GM19193 (cell line): ENCODE results near the gene NUDT22.
A peak's percentile ranks its signal among the peaks of the same experiment; 100 is the strongest.

Experiments used
- POLR2A ChIP-seq: IDR thresholded peaks from 4 replicates; pipeline ENCODE4 v1.6.1; 2011; ENCODE audit not compliant: insufficient read depth, insufficient read length; ENCODE audit errors: extremely low read depth

The NUDT22 gene

GRCh38 chr11:64225608-64226506 is at the start of gene NUDT22, which contains the start of gene TRPT1:
TSS of gene NUDT22 (plus strand) at chr11:64226274. CDS start at chr11:64226653, 379 bp downstream.
TSS of gene TRPT1 (minus strand) at chr11:64226186. CDS start at chr11:64225860, 326 bp downstream.
- TF ChIP-seq POLR2A, result peak; percentile 81

DNA sequence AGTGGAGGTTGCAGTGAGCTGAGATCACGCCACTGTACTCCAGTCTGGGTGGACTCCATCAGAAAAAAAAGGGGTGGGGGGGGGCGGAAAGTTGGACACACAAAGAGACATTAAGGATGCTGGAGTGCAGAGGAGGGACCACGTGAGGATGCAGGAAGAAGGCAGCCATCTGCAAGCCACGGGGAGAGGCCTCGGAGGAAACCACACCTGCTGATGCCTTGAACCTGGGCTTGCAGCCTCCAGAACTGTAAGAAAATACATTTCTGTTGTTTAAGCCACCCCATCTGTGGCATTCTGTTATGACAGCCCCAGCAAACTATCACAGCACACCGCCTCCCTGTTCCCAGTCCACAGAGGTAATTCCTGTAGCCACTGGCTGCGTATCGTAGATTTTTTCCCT is 49.3 kb upstream of the NUDT22 start:
- no peak for TF ChIP-seq POLR2A

GRCh38 chr11:64178203-64178602 is 47.9 kb upstream of the NUDT22 start:
- TF ChIP-seq POLR2A, result no peak

DNA sequence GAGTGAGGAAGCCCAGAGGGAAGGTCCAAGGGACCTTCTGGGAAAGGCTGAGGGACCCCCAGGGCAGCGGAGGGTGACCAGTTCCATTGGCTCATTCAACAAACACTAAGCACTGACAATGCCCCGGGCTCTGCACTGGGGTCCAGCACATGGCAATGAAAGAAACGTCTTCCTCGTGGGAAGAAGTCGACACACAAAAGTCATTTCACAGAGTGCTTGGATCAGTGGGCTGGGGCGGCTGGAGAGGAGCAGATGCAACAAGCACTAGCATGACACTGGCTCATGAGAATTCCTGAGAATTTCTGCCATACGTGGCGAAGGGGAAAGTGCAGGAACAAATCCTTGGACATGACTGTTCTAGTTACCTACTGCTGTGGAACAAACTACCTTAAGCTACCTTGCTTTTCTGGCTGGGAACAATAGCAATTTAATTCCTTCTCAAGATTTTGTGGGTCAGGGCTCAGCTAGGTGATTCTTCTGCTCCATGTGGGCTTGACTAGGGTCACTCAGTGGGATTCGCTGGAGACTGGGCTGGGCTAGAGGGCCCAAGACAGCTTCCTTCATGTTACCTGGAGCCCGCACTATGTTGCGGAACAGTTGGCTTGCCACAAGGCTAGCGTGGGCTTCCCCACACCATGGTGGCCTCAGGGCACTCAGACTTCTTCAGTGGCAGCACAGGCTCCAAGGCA is 47.0 kb upstream of the NUDT22 start:
- TF ChIP-seq POLR2A, result no peak

- no peak for TF ChIP-seq POLR2A
Observed at GRCh38 chr11:64180891-64181290, 45.2 kb upstream of the NUDT22 start.

GRCh38 chr11:64181506-64182411 is 44.3 kb upstream of the NUDT22 start:
- TF ChIP-seq POLR2A, result peak; percentile 64

- TF ChIP-seq POLR2A, result no peak
Observed at GRCh38 chr11:64183890-64184289, 42.2 kb upstream of the NUDT22 start.

DNA sequence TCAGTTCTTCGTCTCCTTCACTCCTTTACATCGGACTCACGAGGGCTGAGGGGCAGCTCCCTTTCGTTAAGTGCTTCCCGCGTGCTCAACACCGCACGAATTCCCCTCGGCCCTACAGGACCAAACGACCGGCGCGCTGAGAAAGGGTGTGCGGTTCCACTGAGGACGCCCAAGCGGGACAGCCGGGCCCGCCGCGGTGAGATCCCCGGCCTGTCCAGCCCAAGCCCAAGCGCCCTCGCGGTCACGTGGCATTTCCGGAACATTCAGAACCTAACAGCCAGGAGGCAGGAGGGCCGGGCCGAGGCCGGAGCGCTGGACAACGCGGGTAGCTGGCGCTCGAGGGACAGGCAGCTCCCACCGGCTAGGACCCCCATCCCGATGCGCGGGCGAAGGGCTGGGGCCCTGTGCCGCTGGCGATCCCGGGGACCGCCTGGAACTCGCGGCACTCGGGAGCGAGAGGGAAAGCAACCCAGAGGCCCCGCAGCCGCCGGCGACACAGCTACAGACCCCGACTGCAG is 40.8 kb upstream of the NUDT22 start:
- peak; percentile 99 for TF ChIP-seq POLR2A

GRCh38 chr11:64185693-64186491 is 40.2 kb upstream of the NUDT22 start, which contains the start of gene STIP1:
TSS of gene STIP1 (plus strand) at chr11:64186171. CDS start at chr11:64186262, 91 bp downstream.
- no peak for TF ChIP-seq POLR2A

DNA sequence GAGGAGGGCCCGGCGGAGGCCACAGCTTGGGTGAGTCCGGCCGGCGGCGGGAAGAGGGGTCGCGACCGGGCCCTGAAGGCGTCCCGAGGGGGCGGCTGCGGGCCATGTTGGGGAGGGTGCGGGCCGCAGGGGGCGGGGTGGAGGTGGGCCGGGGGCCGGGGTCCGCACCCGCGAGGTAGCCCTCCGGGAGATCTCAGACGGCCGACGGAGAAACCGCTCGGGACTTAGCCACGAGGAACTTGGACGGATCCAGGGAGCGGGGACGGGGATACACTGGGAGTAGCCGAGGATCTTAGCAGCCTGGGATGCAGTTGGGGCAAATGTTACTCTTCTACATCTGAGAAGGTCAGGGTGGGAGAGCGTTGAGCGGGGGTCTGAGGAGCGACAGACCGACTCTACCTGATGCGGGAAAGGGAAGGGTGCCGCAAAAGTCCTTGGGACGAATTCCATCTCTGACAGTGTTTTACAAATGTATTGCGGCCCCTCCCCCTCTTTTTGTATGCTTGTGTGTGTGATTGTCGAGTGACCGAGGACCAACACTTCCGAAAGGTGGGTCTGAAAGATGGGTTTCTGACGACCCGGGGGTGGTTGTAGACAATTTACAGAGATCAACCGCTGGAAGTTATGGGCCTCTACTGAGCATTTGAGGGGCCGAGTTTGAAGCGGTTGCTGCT is 39.4 kb upstream of the NUDT22 start:
- no peak for TF ChIP-seq POLR2A

- TF ChIP-seq POLR2A, result no peak
Observed at GRCh38 chr11:64192434-64192833, 33.6 kb upstream of the NUDT22 start.

DNA sequence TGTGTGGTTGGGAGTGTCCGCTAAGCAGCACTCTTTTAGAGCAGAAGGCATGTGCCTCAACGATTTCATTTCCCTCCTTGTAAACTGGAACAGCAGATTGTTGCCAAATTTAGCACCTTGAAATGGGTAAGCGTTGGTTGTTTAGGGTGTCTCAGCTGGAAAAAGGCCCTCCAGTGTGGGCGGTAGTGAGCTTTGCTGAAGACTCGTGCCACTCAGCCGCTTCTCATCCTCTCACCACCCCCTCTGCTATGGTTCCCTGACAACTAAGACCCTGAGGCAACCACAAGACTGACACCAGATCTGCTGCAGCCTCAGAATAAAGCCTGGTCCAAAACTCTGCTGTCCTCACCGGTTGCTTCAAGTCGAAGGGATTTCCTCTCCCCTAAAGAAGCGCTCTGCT is 29.4 kb upstream of the NUDT22 start:
- TF ChIP-seq POLR2A, result no peak

GRCh38 chr11:64198511-64198910 is 27.6 kb upstream of the NUDT22 start:
- no peak for TF ChIP-seq POLR2A
